ENCODE measurements around the gene ACTL6A.

- TF ChIP-seq ZNF274 (IDR thresholded peaks at IDR 0.05; ENCODE audit: low read depth, low read length) = no peak
- no peak for TF ChIP-seq YY1 (IDR thresholded peaks at IDR 0.05; ENCODE audit: insufficient read depth, insufficient read length)
- TF ChIP-seq SUZ12 (IDR thresholded peaks at IDR 0.05; ENCODE audit: extremely low read depth, insufficient read depth, insufficient read length) = no peak
Observed at GRCh38 chr3:179590669-179591068, 27.9 kb downstream of the ACTL6A start.
